Caco-2 (cell line): ENCODE results near the gene EMILIN1. TPM values are rescaled to one million over a fixed set of nuclear protein-coding genes. Genes with fewer than 3 reads are reported as not detected.

Experiments used
- BruUV-seq: library from RNA; stranded (reverse); fragments of 400-500 nt; replicated peaks from 2 replicates; lab custom pipeline; 2021; lab: Mats Ljungman, UMichigan
- CTCF ChIA-PET: fragments of 300-600 bp; sonication (Branson Sonifier 250); formaldehyde crosslinking; loops from one replicate; lab custom pipeline; 2022; ENCODE audit warnings: antibody characterized with exemption; lab: Charles Lee
- POLR2A ChIA-PET: fragments of 300-600 bp; sonication (Branson Sonifier 250); formaldehyde crosslinking; loops from one replicate; lab custom pipeline; 2022; ENCODE audit warnings: antibody characterized with exemption; lab: Charles Lee
- DNase-seq, 2 experiments: peaks; one replicate each; pipeline versions ENCODE4 v3.0.0 to v3.0.0-alpha.2; 2020 to 2022
- H3K27me3 ChIP-seq: replicated peaks from 2 replicates; pipeline ENCODE4 v1.6.0; 2011; ENCODE audit warnings: low read length; ENCODE audit not compliant: control insufficient read depth, insufficient read depth
- H3K36me3 ChIP-seq: 2 replicates; pipeline ENCODE4 v1.5.1; 2011; ENCODE audit warnings: low read length; ENCODE audit not compliant: control insufficient read depth, insufficient read depth
- H3K4me1 ChIP-seq: fragments of 250-450 bp; sonication (Bioruptor Pico); 2 replicates; pipeline ENCODE4 v1.5.1; 2020; ENCODE audit warnings: mild to moderate bottlenecking
- H3K4me3 ChIP-seq: 2 replicates; pipeline ENCODE4 v1.5.1; 2011; ENCODE audit warnings: low read depth, mild to moderate bottlenecking, control low read depth, low read length
- H3K9me3 ChIP-seq: fragments of 250-450 bp; sonication (Bioruptor Pico); 2 replicates; pipeline ENCODE4 v1.5.1; 2020; ENCODE audit warnings: mild to moderate bottlenecking, moderate library complexity
- H3K27ac Mint-ChIP-seq: one replicate; pipeline ENCODE4 v1.8.0; 2022; ENCODE audit warnings: mixed read lengths; ENCODE audit not compliant: unreplicated experiment
- H3K27me3 Mint-ChIP-seq: one replicate; pipeline ENCODE4 v1.8.0; 2022; ENCODE audit warnings: mixed read lengths; ENCODE audit not compliant: insufficient read depth, unreplicated experiment
- H3K36me3 Mint-ChIP-seq: one replicate; pipeline ENCODE4 v1.8.0; 2022; ENCODE audit warnings: mild to moderate bottlenecking, mixed read lengths; ENCODE audit not compliant: insufficient read depth, unreplicated experiment
- H3K4me1 Mint-ChIP-seq: one replicate; pipeline ENCODE4 v1.8.0; 2022; ENCODE audit warnings: low read depth, mixed read lengths; ENCODE audit not compliant: unreplicated experiment
- H3K4me3 Mint-ChIP-seq: one replicate; pipeline ENCODE4 v1.8.0; 2022; ENCODE audit warnings: mild to moderate bottlenecking, moderate library complexity, mixed read lengths; ENCODE audit not compliant: unreplicated experiment
- H3K9me3 Mint-ChIP-seq: one replicate; pipeline ENCODE4 v1.8.0; 2022; ENCODE audit warnings: mixed read lengths; ENCODE audit not compliant: unreplicated experiment
- CTCF ChIP-seq, 2 experiments: fragments of 200-600 bp in 1 of 2; IDR thresholded peaks; 1 replicate in 1 of 2; 2 replicates in 1 of 2; pipeline versions ENCODE4 v1.5.1 to v1.8.0; 2011 to 2022; ENCODE audit warnings: antibody characterized with exemption in 1 of 2, control low read depth in 1 of 2, inconsistent platforms in 1 of 2, low read depth in 1 of 2, low read length in 1 of 2, mild to moderate bottlenecking in 1 of 2, moderate library complexity in 1 of 2; ENCODE audit not compliant: insufficient read depth in 1 of 2, severe bottlenecking in 1 of 2, unreplicated experiment in 1 of 2
- intact Hi-C: fragments of 100-400 bp; cut with micrococcal nuclease; formaldehyde crosslinking; loops from one replicate; pipeline ENCODE4 v1.10.0; 2022; ENCODE audit not compliant: unreplicated experiment
- total RNA-seq: library from RNA; stranded (reverse); gene quantifications from 2 replicates; pipeline ENCODE4 v1.2.3, GENCODE V29; 2022

Gene EMILIN1
- total RNA-seq, 1 experiment from 2014 or later: 0.43 TPM

GRCh38 chr2:27054721-27055120 lies 23.7 kb upstream of the EMILIN1 start:
- H3K4me3 Mint-ChIP-seq: no peak overlapping the region
- Histone ChIP-seq H3K9me3 (no peaks in the 10 kb centered on the region), H3K27me3 (no peaks in the 10 kb centered on the region), H3K4me1 (0 out of 2 replicates have a peak, but pooled peaks cover 6% of the 10 kb centered on the region), H3K4me3 (no peak overlapping the region), H3K36me3 (no peaks in the 10 kb centered on the region)
- CTCF ChIA-PET: no interaction called here
- POLR2A ChIA-PET: no interaction called here
- H3K4me1 Mint-ChIP-seq: peaks cover 31% of the 10 kb centered on the region
- peaks cover 49% of the 10 kb centered on the region for H3K36me3 Mint-ChIP-seq
- no TSS peak for BruUV-seq
- DNase-seq: no peak
- TF ChIP-seq CTCF (IDR thresholded peaks at IDR 0.05; ENCODE audit: insufficient read depth in 1 of 2, low read depth in 1 of 2, low read length in 1 of 2, severe bottlenecking in 1 of 2, unreplicated experiment in 1 of 2): no peak
- peaks cover 9% of the 10 kb centered on the region for H3K9me3 Mint-ChIP-seq
- H3K27ac Mint-ChIP-seq: no peak overlapping the region
- intact Hi-C loops: no loop called here
- peaks cover 10% of the 10 kb centered on the region for H3K27me3 Mint-ChIP-seq

- peaks cover 15% of the 10 kb centered on the region for H3K4me1 Mint-ChIP-seq
- intact Hi-C loops: no loop called here
- no peaks in the 10 kb centered on the region for H3K9me3 ChIP-seq
- no peak for DNase-seq
- H3K36me3 ChIP-seq: no peaks in the 10 kb centered on the region
- H3K27me3 ChIP-seq: no peaks in the 10 kb centered on the region
- TF ChIP-seq CTCF (IDR thresholded peaks at IDR 0.05; ENCODE audit: insufficient read depth in 1 of 2, low read depth in 1 of 2, low read length in 1 of 2, severe bottlenecking in 1 of 2, unreplicated experiment in 1 of 2): no peak
- H3K36me3 Mint-ChIP-seq: peaks cover 38% of the 10 kb centered on the region
- BruUV-seq: no TSS peak
- ChIA-PET CTCF (no interaction called here), POLR2A (no interaction called here)
- H3K4me1 ChIP-seq: 0 out of 2 replicates have a peak, but pooled peaks cover 4% of the 10 kb centered on the region
- H3K4me3 ChIP-seq: no peak overlapping the region
- H3K9me3 Mint-ChIP-seq: no peaks in the 10 kb centered on the region
- no peak overlapping the region for H3K27ac Mint-ChIP-seq
- H3K4me3 Mint-ChIP-seq: no peak overlapping the region
- no peaks in the 10 kb centered on the region for H3K27me3 Mint-ChIP-seq
These were observed 21.2 kb upstream of the EMILIN1 start for GRCh38 chr2:27057184-27057583.

GRCh38 chr2:27058210-27058609 lies 20.2 kb upstream of the EMILIN1 start:
- H3K4me3 Mint-ChIP-seq: no peak overlapping the region
- ChIA-PET POLR2A (no interaction called here), CTCF (no interaction called here)
- TF ChIP-seq CTCF (IDR thresholded peaks at IDR 0.05; ENCODE audit: insufficient read depth in 1 of 2, low read depth in 1 of 2, low read length in 1 of 2, severe bottlenecking in 1 of 2, unreplicated experiment in 1 of 2): no peak
- Histone ChIP-seq H3K4me1 (no peaks in the 10 kb centered on the region), H3K4me3 (no peak overlapping the region), H3K9me3 (no peaks in the 10 kb centered on the region), H3K36me3 (no peaks in the 10 kb centered on the region), H3K27me3 (no peaks in the 10 kb centered on the region)
- no peaks in the 10 kb centered on the region for H3K27me3 Mint-ChIP-seq
- H3K4me1 Mint-ChIP-seq: peaks cover 10% of the 10 kb centered on the region
- H3K27ac Mint-ChIP-seq: no peak overlapping the region
- peaks cover 47% of the 10 kb centered on the region for H3K36me3 Mint-ChIP-seq
- DNase-seq: no peak
- intact Hi-C loops: no loop called here
- no peaks in the 10 kb centered on the region for H3K9me3 Mint-ChIP-seq
- no TSS peak for BruUV-seq
